Astrocyte (in vitro differentiated cells and primary cell): ENCODE data around the gene WDR7.

Experiments used
- CTCF ChIP-seq: IDR thresholded peaks from 2 replicates; pipeline ENCODE4 v1.5.1; 2011; ENCODE audit warnings: low read depth, mild to moderate bottlenecking, inconsistent platforms, low read length, moderate library complexity; ENCODE audit not compliant: insufficient read depth
- EZH2 ChIP-seq: IDR thresholded peaks from 2 replicates; pipeline ENCODE4 v1.6.1; 2012; ENCODE audit warnings: mild to moderate bottlenecking, low read length, inconsistent platforms; ENCODE audit not compliant: insufficient read depth

DNA sequence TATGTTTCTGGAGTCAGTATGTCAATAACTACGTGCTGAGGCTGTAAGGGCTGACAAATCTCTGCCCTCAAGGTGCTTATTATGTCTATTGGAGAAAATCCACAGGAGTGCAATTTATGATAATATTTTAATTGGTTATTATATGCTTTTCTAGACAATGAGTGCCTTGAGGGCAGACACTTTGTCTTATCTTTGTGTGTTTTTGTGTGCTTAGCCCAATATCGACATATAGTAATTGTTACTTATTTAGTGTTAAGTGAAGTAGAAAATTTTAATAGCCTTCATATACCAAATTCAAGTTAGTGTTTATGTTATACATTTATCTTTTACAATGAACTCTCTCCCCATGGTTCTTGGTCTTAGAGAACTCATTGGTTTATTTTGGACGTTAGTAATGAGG, 118.9 kb downstream of the WDR7 start:
- TF ChIP-seq EZH2: no peak
- TF ChIP-seq CTCF: no peak
